Skeletal muscle cell (primary cell): ENCODE results near the gene RUBCN.
"Not testable (repeated sequence)": the region's sequence is repeated elsewhere in the genome, so short reads cannot be mapped to it uniquely, and the experiment has no call there.

ENCODE experiments used
- DNase-seq: peaks from one replicate; pipeline ENCODE4 v3.0.0-alpha.2; 2010; ENCODE audit warnings: low read depth
- H3K4me3 ChIP-seq: 2 replicates; pipeline ENCODE4 v1.5.1; 2011; ENCODE audit warnings: low read depth, mild to moderate bottlenecking, control low read depth, low read length, moderate library complexity

RUBCN gene

GRCh38 chr3:197737319-197737649, 580 bp upstream of the RUBCN start:
- peak overlapping the region; percentile 76 for H3K4me3 ChIP-seq
- no peak for DNase-seq

GRCh38 chr3:197736010-197736490, 654 bp downstream of the RUBCN start:
- no peak for DNase-seq
- H3K4me3 ChIP-seq, result peak overlapping the region; percentile 76

- no peak for DNase-seq
Measured at GRCh38 chr3:197734667-197735318, 1.9 kb downstream of the RUBCN start.

GRCh38 chr3:197733042-197733441, 3.7 kb downstream of the RUBCN start:
- no peak for DNase-seq

More at GRCh38 chr3:197734667-197735318, 1.9 kb downstream of the RUBCN start:
- no peak overlapping the region for H3K4me3 ChIP-seq

GRCh38 chr3:197731483-197731882, 5.2 kb downstream of the RUBCN start:
- not testable (repeated sequence) for DNase-seq

More at GRCh38 chr3:197733042-197733441, 3.7 kb downstream of the RUBCN start:
- no peak overlapping the region for H3K4me3 ChIP-seq

GRCh38 chr3:197730770-197731169, 5.9 kb downstream of the RUBCN start:
- DNase-seq, H3K4me3 ChIP-seq: not testable (repeated sequence)

More at GRCh38 chr3:197731483-197731882, 5.2 kb downstream of the RUBCN start:
- H3K4me3 ChIP-seq, result not testable (repeated sequence)

GRCh38 chr3:197730200-197730599, 6.5 kb downstream of the RUBCN start:
- H3K4me3 ChIP-seq, result no peak overlapping the region
- peak; percentile 35 for DNase-seq

GRCh38 chr3:197728487-197728886, 8.2 kb downstream of the RUBCN start:
- no peak for DNase-seq
- no peak overlapping the region for H3K4me3 ChIP-seq

- not testable (repeated sequence) for H3K4me3 ChIP-seq, DNase-seq
Measured at GRCh38 chr3:197727878-197728277, 8.8 kb downstream of the RUBCN start.

GRCh38 chr3:197722734-197723133, 14.0 kb downstream of the RUBCN start:
- no peak overlapping the region for H3K4me3 ChIP-seq
- no peak for DNase-seq

- H3K4me3 ChIP-seq, result no peak overlapping the region
- no peak for DNase-seq
Measured at GRCh38 chr3:197720694-197721093, 16.0 kb downstream of the RUBCN start.

GRCh38 chr3:197718891-197719290, 17.8 kb downstream of the RUBCN start:
- DNase-seq, result peak; percentile 71

GRCh38 chr3:197714251-197714650, 22.5 kb downstream of the RUBCN start:
- H3K4me3 ChIP-seq, result no peak overlapping the region
- DNase-seq, result no peak

More at GRCh38 chr3:197718891-197719290, 17.8 kb downstream of the RUBCN start:
- no peak overlapping the region for H3K4me3 ChIP-seq

GRCh38 chr3:197713477-197713822, 23.3 kb downstream of the RUBCN start:
- DNase-seq, result no peak
- H3K4me3 ChIP-seq, result no peak overlapping the region

- peak overlapping the region; percentile 44 for H3K4me3 ChIP-seq
- peak; percentile 96 for DNase-seq
Measured at GRCh38 chr3:197711973-197712707, 24.6 kb downstream of the RUBCN start.

- DNase-seq, H3K4me3 ChIP-seq: not testable (repeated sequence)
Measured at GRCh38 chr3:197710965-197711364, 25.7 kb downstream of the RUBCN start.

- DNase-seq, result no peak
- no peak overlapping the region for H3K4me3 ChIP-seq
Measured at GRCh38 chr3:197709135-197709534, 27.6 kb downstream of the RUBCN start.

- DNase-seq, result no peak
- H3K4me3 ChIP-seq, result no peak overlapping the region
Measured at GRCh38 chr3:197706658-197707057, 30.0 kb downstream of the RUBCN start.

GRCh38 chr3:197701841-197702240, 34.9 kb downstream of the RUBCN start:
- no peak overlapping the region for H3K4me3 ChIP-seq

GRCh38 chr3:197700095-197700494, 36.6 kb downstream of the RUBCN start:
- H3K4me3 ChIP-seq, result no peak overlapping the region
- DNase-seq, result no peak

More at GRCh38 chr3:197701841-197702240, 34.9 kb downstream of the RUBCN start:
- no peak for DNase-seq

GRCh38 chr3:197697355-197697754, 39.3 kb downstream of the RUBCN start:
- DNase-seq, result no peak
- H3K4me3 ChIP-seq, result no peak overlapping the region
